HTERT RPE-1 (cell line): ENCODE data around the gene GRIP1.
"Not testable (repeated sequence)": the region's sequence is repeated elsewhere in the genome, so short reads cannot be mapped to it uniquely, and the experiment has no call there.

Experiments used
- in situ Hi-C: fragments of 300-500 bp; cut with MboI; formaldehyde crosslinking; loops from 4 replicates; pipeline ENCODE4 v1.14.3; 2020; ENCODE audit warnings: low sequenced_read_pairs

GRIP1 gene

GRCh38 chr12:66538970-66539369 lies 139.9 kb downstream of the GRIP1 start:
- in situ Hi-C loops = no loop called here

- in situ Hi-C loops = no loop called here
Observed at GRCh38 chr12:66537876-66538275, 141.0 kb downstream of the GRIP1 start.

- in situ Hi-C loops = no loop called here
Observed at GRCh38 chr12:66533767-66534166, 145.1 kb downstream of the GRIP1 start.

GRCh38 chr12:66531766-66532165 lies 147.1 kb downstream of the GRIP1 start:
- in situ Hi-C loops = no loop called here

GRCh38 chr12:66529934-66530333 lies 148.9 kb downstream of the GRIP1 start:
- in situ Hi-C loops = no loop called here

GRCh38 chr12:66516561-66516960 lies 162.3 kb downstream of the GRIP1 start:
- in situ Hi-C loops = no loop called here

GRCh38 chr12:66516133-66516532 lies 162.7 kb downstream of the GRIP1 start:
- in situ Hi-C loops = no loop called here

GRCh38 chr12:66514581-66514980 lies 164.3 kb downstream of the GRIP1 start:
- in situ Hi-C loops = no loop called here

- in situ Hi-C loops = no loop called here
Observed at GRCh38 chr12:66508025-66508424, 170.9 kb downstream of the GRIP1 start.

- in situ Hi-C loops = no loop called here
Observed at GRCh38 chr12:66503746-66504145, 175.1 kb downstream of the GRIP1 start.

GRCh38 chr12:66502911-66503310 lies 176.0 kb downstream of the GRIP1 start:
- in situ Hi-C loops = no loop called here

- in situ Hi-C loops = no loop called here
Observed at GRCh38 chr12:66500841-66501240, 178.0 kb downstream of the GRIP1 start.

GRCh38 chr12:66500091-66500490 lies 178.8 kb downstream of the GRIP1 start:
- in situ Hi-C loops = no loop called here

GRCh38 chr12:66499000-66499399 lies 179.9 kb downstream of the GRIP1 start:
- in situ Hi-C loops = no loop called here

GRCh38 chr12:66498059-66498458 lies 180.8 kb downstream of the GRIP1 start:
- in situ Hi-C loops = not testable (repeated sequence)

- in situ Hi-C loops = no loop called here
Observed at GRCh38 chr12:66497008-66497897, 181.6 kb downstream of the GRIP1 start.

- in situ Hi-C loops = no loop called here
Observed at GRCh38 chr12:66496595-66496994, 182.3 kb downstream of the GRIP1 start.

GRCh38 chr12:66495709-66496108 lies 183.2 kb downstream of the GRIP1 start:
- in situ Hi-C loops = no loop called here

GRCh38 chr12:66493819-66494218 lies 185.1 kb downstream of the GRIP1 start:
- in situ Hi-C loops = no loop called here

- in situ Hi-C loops = no loop called here
Observed at GRCh38 chr12:66491853-66492252, 187.0 kb downstream of the GRIP1 start.

GRCh38 chr12:66482351-66483203 lies 196.3 kb downstream of the GRIP1 start:
- in situ Hi-C loops = no loop called here

- in situ Hi-C loops = no loop called here
Observed at GRCh38 chr12:66467932-66468331, 210.9 kb downstream of the GRIP1 start.
